Left ventricle myocardium superior (tissue), 1 donor: ENCODE data around the gene TFCP2. TPM values are rescaled to one million over a fixed set of nuclear protein-coding genes. Genes with fewer than 3 reads are reported as not detected.
A peak's percentile ranks its signal among the peaks of the same experiment; 100 is the strongest.
"Not testable (repeated sequence)": the region's sequence is repeated elsewhere in the genome, so short reads cannot be mapped to it uniquely, and the experiment has no call there.

Experiments
- ATAC-seq: fragments of 200-7000 bp; cut with Tn5 transposase; one replicate; pipeline ENCODE4 v1.9.1; 2020; ENCODE audit warnings: mild to moderate bottlenecking, moderate library complexity
- DNase-seq: peaks from one replicate; pipeline ENCODE4 v3.0.0-alpha.2; 2020
- intact Hi-C: fragments of 100-400 bp; cut with micrococcal nuclease; formaldehyde crosslinking; loops from one replicate; pipeline ENCODE4 v1.11.0; 2022
- total RNA-seq: library from RNA; stranded (reverse); fragmentation: NEBNext Ultra II Directional; extraction: Animal tissue kit (Norgen Biotek cat#: 25700); gene quantifications from one replicate; pipeline ENCODE4 v1.2.1, GENCODE V29; 2021
- donor health status: DM: no; HTN: yes; CAD: no; lungs with severe emphysema.

TFCP2 gene
- total RNA-seq, 1 donor from 2014 or later: 24.2 TPM

GRCh38 chr12:51103977-51104376 is 69.0 kb downstream of the TFCP2 start:
- intact Hi-C loops: no loop called here
- DNase-seq: no peak
- no peak for ATAC-seq

GRCh38 chr12:51098611-51099010 is 74.3 kb downstream of the TFCP2 start:
- DNase-seq (no peak), ATAC-seq (no peak)
- intact Hi-C loops: no loop called here

GRCh38 chr12:51090705-51091229 is 82.2 kb downstream of the TFCP2 start:
- intact Hi-C loops: no loop called here
- no peak for DNase-seq
- ATAC-seq: no peak

GRCh38 chr12:51087818-51088217 is 85.1 kb downstream of the TFCP2 start:
- DNase-seq (no peak), ATAC-seq (no peak)
- intact Hi-C loops: no loop called here

- ATAC-seq (no peak), DNase-seq (no peak)
- intact Hi-C loops: no loop called here
Observed at GRCh38 chr12:51086933-51087332, 86.0 kb downstream of the TFCP2 start.

GRCh38 chr12:51085757-51086156 is 87.2 kb downstream of the TFCP2 start:
- ATAC-seq (no peak), DNase-seq (no peak)
- intact Hi-C loops: no loop called here

- DNase-seq (peak; percentile 98), ATAC-seq (peak; percentile 100)
- intact Hi-C loops: no loop called here
Observed at GRCh38 chr12:51083126-51083833, 89.7 kb downstream of the TFCP2 start, which contains the start of gene CSRNP2. Gene CSRNP2 (minus strand): TSS chr12:51083596. CDS start chr12:51076561, 7,035 bp downstream.

- intact Hi-C loops: no loop called here
- peak; percentile 6 for ATAC-seq
Observed at GRCh38 chr12:51082561-51083125, 90.3 kb downstream of the TFCP2 start.

GRCh38 chr12:51081421-51081820 is 91.5 kb downstream of the TFCP2 start:
- intact Hi-C loops: no loop called here
- no peak for ATAC-seq
- DNase-seq: no peak

More at GRCh38 chr12:51082561-51083125, 90.3 kb downstream of the TFCP2 start:
- no peak for DNase-seq

- intact Hi-C loops: no loop called here
- DNase-seq (no peak), ATAC-seq (no peak)
Observed at GRCh38 chr12:51080136-51080535, 92.8 kb downstream of the TFCP2 start.

GRCh38 chr12:51078866-51079265 is 94.1 kb downstream of the TFCP2 start:
- intact Hi-C loops, ATAC-seq, DNase-seq: not testable (repeated sequence)

- intact Hi-C loops, DNase-seq, ATAC-seq: not testable (repeated sequence)
Observed at GRCh38 chr12:51078346-51078745, 94.6 kb downstream of the TFCP2 start.

GRCh38 chr12:51077930-51078329 is 95.0 kb downstream of the TFCP2 start:
- DNase-seq: no peak
- intact Hi-C loops: no loop called here
- ATAC-seq: peak; percentile 87

GRCh38 chr12:51076236-51076930 is 96.6 kb downstream of the TFCP2 start:
- ATAC-seq: no peak
- no peak for DNase-seq

GRCh38 chr12:51075390-51075789 is 97.5 kb downstream of the TFCP2 start:
- ATAC-seq: peak; percentile 27
- intact Hi-C loops: no loop called here
- no peak for DNase-seq

More at GRCh38 chr12:51076236-51076930, 96.6 kb downstream of the TFCP2 start:
- intact Hi-C loops: no loop called here

- ATAC-seq: no peak
- DNase-seq: no peak
- intact Hi-C loops: no loop called here
Observed at GRCh38 chr12:51071663-51072062, 101.3 kb downstream of the TFCP2 start.

GRCh38 chr12:51070004-51070403 is 102.9 kb downstream of the TFCP2 start:
- peak; percentile 41 for ATAC-seq
- intact Hi-C loops: no loop called here
- no peak for DNase-seq

- ATAC-seq (no peak), DNase-seq (no peak)
- intact Hi-C loops: no loop called here
Observed at GRCh38 chr12:51067771-51068170, 105.2 kb downstream of the TFCP2 start.

GRCh38 chr12:51067229-51067628 is 105.7 kb downstream of the TFCP2 start:
- DNase-seq (no peak), ATAC-seq (no peak)
- intact Hi-C loops: no loop called here

- intact Hi-C loops: no loop called here
- no peak for DNase-seq
- ATAC-seq: no peak
Observed at GRCh38 chr12:51065530-51065929, 107.4 kb downstream of the TFCP2 start.
